Kidney (tissue), 14 donors: ENCODE data around the gene TCN2. TPM values are rescaled to one million over a fixed set of nuclear protein-coding genes. Genes with fewer than 3 reads are reported as not detected.

ENCODE experiments used
- DNase-seq, 5 donors: peaks; one replicate each; pipeline ENCODE4 v3.0.0-alpha.2; 2013 to 2020
- FAIRE-seq: peaks from 2 replicates; lab custom pipeline; 2012; peaks lifted over from hg19 to GRCh38; lab: Jason Lieb, UNC
- H3K27ac ChIP-seq, 2 donors: one replicate each; pipeline ENCODE4 v1.7.0; 2013; ENCODE audit warnings: low read depth in 2 of 2, low read length in 2 of 2, inconsistent platforms in 1 of 2
- H3K27me3 ChIP-seq: one replicate; pipeline ENCODE4 v1.7.1; 2013; ENCODE audit warnings: low read length, inconsistent platforms; ENCODE audit not compliant: control insufficient read depth, insufficient read depth
- H3K36me3 ChIP-seq, 3 donors: one replicate each; pipeline versions ENCODE4 v1.7.0 to v1.7.1; 2013; ENCODE audit warnings: low read length in 3 of 3, control low read depth in 1 of 3, inconsistent platforms in 1 of 3; ENCODE audit not compliant: insufficient read depth in 3 of 3, control insufficient read depth in 2 of 3
- H3K4me1 ChIP-seq, 3 donors: one replicate each; pipeline versions ENCODE4 v1.7.0 to v1.7.1; 2013; ENCODE audit warnings: low read length in 3 of 3, inconsistent platforms in 1 of 3, low read depth in 1 of 3; ENCODE audit not compliant: control insufficient read depth in 2 of 3, insufficient read depth in 2 of 3
- H3K4me3 ChIP-seq, 3 donors: one replicate each; pipeline versions ENCODE4 v1.7.0 to v1.8.1; 2013; ENCODE audit warnings: low read length in 3 of 3, control low read depth in 1 of 3, inconsistent platforms in 1 of 3
- H3K9ac ChIP-seq, 3 donors: one replicate each; pipeline versions ENCODE4 v1.7.0 to v1.7.1; 2013; ENCODE audit warnings: low read length in 3 of 3, control low read depth in 1 of 3, inconsistent platforms in 1 of 3
- H3K9me3 ChIP-seq, 3 donors: one replicate each; pipeline versions ENCODE4 v1.7.0 to v1.7.1; 2013; ENCODE audit warnings: low read length in 3 of 3, control low read depth in 1 of 3, inconsistent platforms in 1 of 3; ENCODE audit not compliant: control insufficient read depth in 2 of 3, insufficient read depth in 1 of 3
- intact Hi-C: fragments of 100-400 bp; cut with DNase I; formaldehyde crosslinking; loops from one replicate; pipeline ENCODE4 v1.11.1; 2022
- polyA plus RNA-seq: library from polyadenylated mRNA; stranded (reverse); fragments of 350-450 nt; fragmentation: Illumina TruSeq; extraction: RNeasy Lipid Tissue Mini Kit (QIAGEN cat#74804); gene quantifications from one replicate; pipeline ENCODE4 v1.2.3, GENCODE V29; 2014; ENCODE audit warnings: low read depth, low replicate concordance; ENCODE audit not compliant: insufficient read depth
- total RNA-seq: library from RNA; stranded (reverse); fragmentation: NEBNext Ultra II Directional; extraction: Animal tissue kit (Norgen Biotek cat#: 25700); gene quantifications from one replicate; pipeline ENCODE4 v1.2.1, GENCODE V29; 2021
- TF ChIP-seq, protein P1 (sequence below): IDR thresholded peaks from 3 replicates; pipeline ENCODE4 v1.5.1; 2012; ENCODE audit warnings: mild to moderate bottlenecking, moderate library complexity, borderline replicate concordance; ENCODE audit not compliant: insufficient read depth; ENCODE audit errors: extremely low read depth
- donor health status: control.
- donor health status: control.
- donor health status: control.
- donor health status: control.
- donor health status: control.
- donor health status: DM: yes; HTN: yes; CAD: no.
- donor health status: Normal renal cell carcinoma (clear cell type).

Gene TCN2
- total and polyA plus RNA-seq, 2 donors from 2014 or later: 71.3 to 174 TPM

DNA sequence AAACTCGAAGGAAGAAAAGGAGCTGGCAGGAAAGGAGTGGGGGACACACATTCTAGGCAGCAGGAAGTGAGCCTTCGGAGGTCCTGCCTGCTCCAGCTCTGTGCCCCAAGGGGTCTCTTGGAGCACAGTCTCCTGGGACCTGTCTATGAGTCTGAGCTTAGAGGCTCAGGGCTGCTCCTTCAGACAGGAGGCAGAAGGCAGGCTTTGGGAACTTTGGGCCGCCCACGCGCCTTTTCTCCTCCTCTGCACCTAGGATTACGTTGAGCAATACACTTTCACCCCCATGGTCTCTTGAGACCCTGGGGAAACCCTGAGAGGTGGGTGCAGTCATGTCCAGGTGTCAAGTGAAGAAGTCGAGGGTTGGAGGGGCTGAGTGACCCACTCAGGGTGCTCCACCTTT lies 965 bp downstream of the TCN2 start:
- peaks cover 3 to 23% (median 11%) of the 10 kb centered on the region in 3 donors for H3K4me1 ChIP-seq
- intact Hi-C loops: no loop called here
- no peaks in the 10 kb centered on the region for H3K27me3 ChIP-seq
- no peaks in the 10 kb centered on the region for H3K9me3 ChIP-seq
- peaks cover 0 to 7% (median 4%) of the 10 kb centered on the region in 3 donors for H3K36me3 ChIP-seq
- DNase-seq (peak in 1 of 5 donors; percentile 10), FAIRE-seq (no peak)
- no peak overlapping the region for H3K27ac ChIP-seq
- H3K4me3 ChIP-seq: peak overlapping the region in 2 of 3 donors; percentile 36 to 74
- TF ChIP-seq, protein P1, sequence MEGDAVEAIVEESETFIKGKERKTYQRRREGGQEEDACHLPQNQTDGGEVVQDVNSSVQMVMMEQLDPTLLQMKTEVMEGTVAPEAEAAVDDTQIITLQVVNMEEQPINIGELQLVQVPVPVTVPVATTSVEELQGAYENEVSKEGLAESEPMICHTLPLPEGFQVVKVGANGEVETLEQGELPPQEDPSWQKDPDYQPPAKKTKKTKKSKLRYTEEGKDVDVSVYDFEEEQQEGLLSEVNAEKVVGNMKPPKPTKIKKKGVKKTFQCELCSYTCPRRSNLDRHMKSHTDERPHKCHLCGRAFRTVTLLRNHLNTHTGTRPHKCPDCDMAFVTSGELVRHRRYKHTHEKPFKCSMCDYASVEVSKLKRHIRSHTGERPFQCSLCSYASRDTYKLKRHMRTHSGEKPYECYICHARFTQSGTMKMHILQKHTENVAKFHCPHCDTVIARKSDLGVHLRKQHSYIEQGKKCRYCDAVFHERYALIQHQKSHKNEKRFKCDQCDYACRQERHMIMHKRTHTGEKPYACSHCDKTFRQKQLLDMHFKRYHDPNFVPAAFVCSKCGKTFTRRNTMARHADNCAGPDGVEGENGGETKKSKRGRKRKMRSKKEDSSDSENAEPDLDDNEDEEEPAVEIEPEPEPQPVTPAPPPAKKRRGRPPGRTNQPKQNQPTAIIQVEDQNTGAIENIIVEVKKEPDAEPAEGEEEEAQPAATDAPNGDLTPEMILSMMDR: no peak
- H3K9ac ChIP-seq: peak overlapping the region in 1 of 3 donors; percentile 47

DNA sequence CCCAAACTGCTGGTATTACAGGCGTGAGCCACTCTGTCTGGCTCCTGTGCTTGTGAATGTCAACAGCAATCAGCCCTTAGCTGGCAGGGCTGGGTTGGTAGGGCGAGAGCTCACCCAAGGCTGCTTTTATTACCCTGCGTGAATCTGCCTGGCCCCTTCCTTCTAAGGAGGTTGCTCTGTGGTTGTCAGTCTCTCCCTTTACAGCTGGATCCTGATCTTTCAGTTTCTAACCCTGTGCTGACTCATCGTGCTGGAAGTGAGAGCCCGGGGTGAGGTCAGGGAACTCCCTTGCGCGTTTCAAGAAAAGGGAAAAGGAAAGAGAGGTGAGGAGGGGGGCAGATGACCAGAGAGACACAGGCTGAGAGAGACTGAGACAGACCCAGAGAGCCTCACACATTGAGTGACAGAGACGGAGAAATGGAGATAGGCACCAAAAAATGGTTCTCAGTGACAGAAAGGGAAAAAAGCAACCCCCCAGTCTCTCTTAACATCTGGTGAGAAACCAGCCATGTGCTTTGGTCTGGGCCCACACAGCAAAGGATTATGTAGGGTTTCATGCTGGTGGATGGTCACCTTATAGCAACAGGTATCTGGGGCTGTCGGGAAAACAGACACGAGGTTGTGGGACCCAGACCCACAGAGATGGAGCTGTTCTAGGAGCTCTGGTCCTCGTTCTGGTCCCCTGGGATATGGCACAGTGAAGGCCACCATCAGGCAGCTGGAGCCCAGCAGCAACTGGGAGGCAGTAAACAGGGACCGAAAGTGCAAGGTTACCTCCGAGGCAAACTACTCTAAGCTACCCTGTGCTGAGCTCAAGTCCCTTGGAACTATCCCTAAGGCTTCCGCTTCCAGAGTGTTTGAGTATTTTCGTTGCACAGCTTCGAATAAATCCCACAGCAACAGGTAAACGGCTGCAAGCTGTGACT lies 2.5 kb downstream of the TCN2 start:
- intact Hi-C loops: no loop called here
- TF ChIP-seq, protein P1: no peak
- H3K4me3 ChIP-seq: peak overlapping the region in 1 of 3 donors; percentile 74
- H3K27ac ChIP-seq: peak overlapping the region in 1 of 2 donors; percentile 19
- no peaks in the 10 kb centered on the region for H3K9me3 ChIP-seq
- DNase-seq: peak in 1 of 5 donors; percentile 37
- peaks cover 3 to 23% (median 11%) of the 10 kb centered on the region in 3 donors for H3K4me1 ChIP-seq
- FAIRE-seq: no peak
- H3K27me3 ChIP-seq: no peaks in the 10 kb centered on the region
- H3K36me3 ChIP-seq: peaks cover 0 to 13% (median 13%) of the 10 kb centered on the region in 3 donors
- peak overlapping the region in 1 of 3 donors; percentile 57 for H3K9ac ChIP-seq

DNA sequence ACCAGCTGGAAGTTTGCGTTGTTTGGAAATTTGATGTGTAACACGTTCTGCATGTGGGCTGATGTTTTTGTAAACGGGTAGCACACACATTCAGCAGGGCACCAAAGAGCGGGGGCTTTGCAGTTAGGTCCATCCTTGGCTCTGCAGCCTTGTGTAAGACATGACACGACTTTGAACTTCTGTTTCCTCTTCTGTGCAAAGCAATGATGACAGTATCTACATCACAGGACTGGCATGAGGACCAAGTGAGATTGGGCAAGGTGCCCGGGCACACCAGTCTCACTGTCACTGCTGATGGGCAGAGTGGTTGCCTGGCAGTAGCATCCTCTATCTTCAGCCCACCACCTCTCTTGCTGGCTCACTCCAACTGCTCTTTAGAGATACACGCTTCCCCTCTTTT lies 3.3 kb downstream of the TCN2 start:
- Histone ChIP-seq H3K27me3 (no peaks in the 10 kb centered on the region), H3K4me1 (peaks cover 3 to 23% (median 11%) of the 10 kb centered on the region in 3 donors), H3K27ac (no peak overlapping the region), H3K9ac (no peak overlapping the region), H3K9me3 (no peaks in the 10 kb centered on the region), H3K36me3 (peaks cover 0 to 16% (median 13%) of the 10 kb centered on the region in 3 donors), H3K4me3 (no peak overlapping the region)
- DNase-seq (no peak), FAIRE-seq (no peak)
- intact Hi-C loops: no loop called here
- TF ChIP-seq, protein P1: no peak
